Mucosa of descending colon (tissue), 3 donors: Measurements from ENCODE around the gene SLC1A3. TPM values are rescaled to one million over a fixed set of nuclear protein-coding genes. Genes with fewer than 3 reads are reported as not detected.

Source experiments
- ATAC-seq: fragments of 200-7000 bp; cut with Tn5 transposase; one replicate; pipeline ENCODE4 v1.9.1; 2020; ENCODE audit warnings: mild to moderate bottlenecking, moderate library complexity
- DNase-seq, 3 donors: peaks; one replicate each; pipeline ENCODE4 v3.0.0-alpha.2; 2020
- H3K36me3 ChIP-seq: fragments of 200-600 bp; one replicate; pipeline ENCODE4 v1.8.0; 2021; ENCODE audit warnings: low read depth, mild to moderate bottlenecking
- H3K4me1 ChIP-seq: fragments of 200-600 bp; one replicate; pipeline ENCODE4 v1.8.0; 2021; ENCODE audit warnings: low read depth, mild to moderate bottlenecking
- H3K4me3 ChIP-seq: fragments of 200-600 bp; one replicate; pipeline ENCODE4 v1.8.0; 2021; ENCODE audit warnings: mild to moderate bottlenecking
- H3K9me3 ChIP-seq: fragments of 200-600 bp; one replicate; pipeline ENCODE4 v1.8.0; 2021; ENCODE audit warnings: mild to moderate bottlenecking
- intact Hi-C, 2 donors: fragments of 100-400 bp; cut with DNase I in 1 of 2; cut with micrococcal nuclease in 1 of 2; formaldehyde crosslinking; loops; one replicate each; pipeline versions ENCODE4 v1.11.0 to v1.11.1; 2022; cut with DNase I, micrococcal nuclease
- total RNA-seq, 3 donors: library from RNA; stranded (reverse); fragmentation: NEBNext Ultra II Directional in 2 of 3; extraction: Animal tissue kit (Norgen Biotek cat#: 25700) in 2 of 3; gene quantifications; one replicate each; pipeline versions ENCODE4 v1.2.1 to v1.2.4, GENCODE V29; 2021 to 2023
- TF ChIP-seq, protein P1 (sequence below): fragments of 200-600 bp; IDR thresholded peaks from one replicate; pipeline ENCODE4 v1.8.0; 2022; ENCODE audit warnings: antibody characterized with exemption, mild to moderate bottlenecking
- donor health status: DM: no; HTN: no; CAD: no; lungs with moderate emphysema.
- donor health status: DM: no; HTN: no; CAD: no.
- donor health status: DM: no; HTN: yes; CAD: no.

SLC1A3 gene
- total RNA-seq, 3 donors from 2014 or later, result 0.67 to 10.2 (median 7.9) TPM

DNA sequence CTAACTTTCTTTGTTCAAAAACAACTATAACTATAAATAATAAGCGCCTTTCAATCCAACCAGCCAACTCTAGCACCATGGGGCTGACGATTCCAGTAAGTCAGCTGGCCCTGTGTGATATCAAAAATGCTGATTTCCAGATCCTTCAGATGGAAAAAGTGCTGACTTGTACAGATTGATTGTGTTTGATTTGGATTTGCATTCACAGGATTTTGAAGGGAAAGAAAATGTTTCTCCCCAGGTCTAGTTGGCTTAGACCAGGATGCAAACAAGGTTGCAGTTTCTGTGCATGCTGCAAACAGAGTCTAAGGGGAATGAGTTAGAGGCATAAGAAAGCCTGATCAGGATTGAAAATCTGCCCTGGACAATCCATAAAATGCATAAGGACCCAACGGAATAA, 68.9 kb downstream of the SLC1A3 start:
- intact Hi-C loops, result no loop called here
- TF ChIP-seq, protein P1, sequence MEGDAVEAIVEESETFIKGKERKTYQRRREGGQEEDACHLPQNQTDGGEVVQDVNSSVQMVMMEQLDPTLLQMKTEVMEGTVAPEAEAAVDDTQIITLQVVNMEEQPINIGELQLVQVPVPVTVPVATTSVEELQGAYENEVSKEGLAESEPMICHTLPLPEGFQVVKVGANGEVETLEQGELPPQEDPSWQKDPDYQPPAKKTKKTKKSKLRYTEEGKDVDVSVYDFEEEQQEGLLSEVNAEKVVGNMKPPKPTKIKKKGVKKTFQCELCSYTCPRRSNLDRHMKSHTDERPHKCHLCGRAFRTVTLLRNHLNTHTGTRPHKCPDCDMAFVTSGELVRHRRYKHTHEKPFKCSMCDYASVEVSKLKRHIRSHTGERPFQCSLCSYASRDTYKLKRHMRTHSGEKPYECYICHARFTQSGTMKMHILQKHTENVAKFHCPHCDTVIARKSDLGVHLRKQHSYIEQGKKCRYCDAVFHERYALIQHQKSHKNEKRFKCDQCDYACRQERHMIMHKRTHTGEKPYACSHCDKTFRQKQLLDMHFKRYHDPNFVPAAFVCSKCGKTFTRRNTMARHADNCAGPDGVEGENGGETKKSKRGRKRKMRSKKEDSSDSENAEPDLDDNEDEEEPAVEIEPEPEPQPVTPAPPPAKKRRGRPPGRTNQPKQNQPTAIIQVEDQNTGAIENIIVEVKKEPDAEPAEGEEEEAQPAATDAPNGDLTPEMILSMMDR, result no peak

DNA sequence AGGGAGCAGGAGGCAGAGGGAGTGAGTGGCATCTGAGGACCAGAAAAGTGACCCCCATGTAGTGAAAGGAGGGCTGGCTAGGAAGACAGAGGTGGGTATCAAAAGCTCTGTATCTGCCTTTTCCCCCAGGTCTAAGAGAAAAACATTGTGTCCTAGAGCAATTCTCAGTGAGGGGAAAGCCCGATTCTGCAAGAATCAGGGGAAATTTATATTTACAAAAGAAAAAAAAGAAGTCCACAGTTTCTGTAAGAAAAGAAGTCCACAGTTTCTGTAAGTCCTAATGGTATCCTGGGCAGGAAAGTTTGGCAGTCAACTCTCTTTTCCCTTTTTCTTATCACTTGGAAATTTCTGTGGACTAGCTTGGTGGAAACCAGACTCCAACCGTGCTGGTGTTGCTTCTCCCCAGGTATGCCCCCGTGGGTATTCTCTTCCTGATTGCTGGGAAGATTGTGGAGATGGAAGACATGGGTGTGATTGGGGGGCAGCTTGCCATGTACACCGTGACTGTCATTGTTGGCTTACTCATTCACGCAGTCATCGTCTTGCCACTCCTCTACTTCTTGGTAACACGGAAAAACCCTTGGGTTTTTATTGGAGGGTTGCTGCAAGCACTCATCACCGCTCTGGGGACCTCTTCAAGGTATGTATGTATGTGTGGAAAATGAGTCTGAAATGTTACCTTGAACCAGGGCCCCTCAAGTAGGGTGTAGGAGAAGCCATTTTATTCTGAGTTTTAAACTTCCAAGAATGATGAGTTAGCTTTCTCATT, 73.0 kb downstream of the SLC1A3 start:
- H3K4me3 ChIP-seq, result no peak overlapping the region
- no peaks in the 10 kb centered on the region for H3K9me3 ChIP-seq
- H3K4me1 ChIP-seq, result no peaks in the 10 kb centered on the region
- TF ChIP-seq, protein P1, result no peak
- no peak for ATAC-seq
- H3K36me3 ChIP-seq, result no peaks in the 10 kb centered on the region
- intact Hi-C loops, result no loop called here
- no peak for DNase-seq

More for the DNA sequence above, 68.9 kb downstream of the SLC1A3 start:
- H3K9me3 ChIP-seq, result no peaks in the 10 kb centered on the region
- no peak for DNase-seq
- H3K36me3 ChIP-seq, result no peaks in the 10 kb centered on the region
- ATAC-seq, result no peak
- H3K4me3 ChIP-seq, result no peak overlapping the region
- no peaks in the 10 kb centered on the region for H3K4me1 ChIP-seq

DNA sequence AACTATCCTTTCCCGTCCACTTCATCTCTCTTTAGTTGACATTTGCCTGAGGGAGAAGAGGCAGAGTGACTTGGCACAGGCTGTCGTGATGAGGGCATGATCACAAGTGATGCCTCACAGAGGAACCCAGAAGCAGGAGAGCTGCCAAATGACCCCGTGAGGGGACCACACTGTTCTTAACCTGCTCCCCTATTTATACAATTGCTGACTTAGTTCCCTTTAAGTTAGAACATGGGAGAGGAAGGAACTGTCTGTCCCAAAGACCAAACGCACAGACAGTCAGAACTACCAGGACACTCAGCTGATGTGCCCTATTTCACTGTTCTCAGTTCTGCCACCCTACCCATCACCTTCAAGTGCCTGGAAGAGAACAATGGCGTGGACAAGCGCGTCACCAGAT, 73.7 kb downstream of the SLC1A3 start:
- ATAC-seq, result no peak
- intact Hi-C loops, result no loop called here
- Histone ChIP-seq H3K4me1 (no peaks in the 10 kb centered on the region), H3K36me3 (no peaks in the 10 kb centered on the region), H3K9me3 (no peaks in the 10 kb centered on the region), H3K4me3 (no peak overlapping the region)
- TF ChIP-seq, protein P1, result no peak
- DNase-seq, result no peak

GRCh38 chr5:36681711-36682110, 75.3 kb downstream of the SLC1A3 start:
- ATAC-seq (no peak), DNase-seq (no peak)
- intact Hi-C loops, result no loop called here
- no peaks in the 10 kb centered on the region for H3K4me1 ChIP-seq
- TF ChIP-seq, protein P1, result no peak
- no peak overlapping the region for H3K4me3 ChIP-seq
- no peaks in the 10 kb centered on the region for H3K36me3 ChIP-seq
- no peaks in the 10 kb centered on the region for H3K9me3 ChIP-seq

GRCh38 chr5:36682499-36682898, 76.1 kb downstream of the SLC1A3 start:
- H3K4me3 ChIP-seq, result no peak overlapping the region
- no peaks in the 10 kb centered on the region for H3K9me3 ChIP-seq
- TF ChIP-seq, protein P1, result no peak
- no peaks in the 10 kb centered on the region for H3K36me3 ChIP-seq
- ATAC-seq, result no peak
- H3K4me1 ChIP-seq, result no peaks in the 10 kb centered on the region
- no peak for DNase-seq
- intact Hi-C loops, result no loop called here
